Iris pigment epithelial cell (primary cell): ENCODE data around the gene RABGGTA.

ENCODE experiments used
- DNase-seq: peaks from one replicate; pipeline ENCODE4 v3.0.0-alpha.2; 2011; ENCODE audit warnings: low read depth

RABGGTA gene

GRCh38 chr14:24304019-24304387, 32.6 kb upstream of the RABGGTA start:
- DNase-seq = no peak

GRCh38 chr14:24300326-24300980, 29.1 kb upstream of the RABGGTA start:
- DNase-seq = no peak

GRCh38 chr14:24299255-24300191, 28.1 kb upstream of the RABGGTA start, which contains the start of the genes DHRS1 and NOP9:
DHRS1 (minus strand) TSS chr14:24299780; CDS start chr14:24299106, 674 bp downstream.
NOP9 (plus strand) TSS chr14:24299850; CDS start chr14:24299955, 105 bp downstream.
- peak; percentile 90 for DNase-seq

- DNase-seq = peak; percentile 77
Observed at GRCh38 chr14:24298892-24299254, 27.5 kb upstream of the RABGGTA start.

GRCh38 chr14:24297190-24297964, 26.0 kb upstream of the RABGGTA start:
- DNase-seq = no peak

- peak; percentile 94 for DNase-seq
Observed at GRCh38 chr14:24296341-24297157, 25.2 kb upstream of the RABGGTA start.

- DNase-seq = no peak
Observed at GRCh38 chr14:24293525-24293924, 22.1 kb upstream of the RABGGTA start.

- DNase-seq = no peak
Observed at GRCh38 chr14:24292118-24292807, 20.9 kb upstream of the RABGGTA start.

- DNase-seq = no peak
Observed at GRCh38 chr14:24291446-24292117, 20.2 kb upstream of the RABGGTA start.

- no peak for DNase-seq
Observed at GRCh38 chr14:24290746-24291145, 19.3 kb upstream of the RABGGTA start.

- DNase-seq = no peak
Observed at GRCh38 chr14:24289649-24290280, 18.4 kb upstream of the RABGGTA start.

- DNase-seq = no peak
Observed at GRCh38 chr14:24286996-24287395, 15.6 kb upstream of the RABGGTA start.

GRCh38 chr14:24285351-24285750, 14.0 kb upstream of the RABGGTA start:
- no peak for DNase-seq

GRCh38 chr14:24284501-24285035, 13.2 kb upstream of the RABGGTA start:
- DNase-seq = no peak

- no peak for DNase-seq
Observed at GRCh38 chr14:24283796-24284460, 12.5 kb upstream of the RABGGTA start.

- DNase-seq = no peak
Observed at GRCh38 chr14:24282736-24283135, 11.3 kb upstream of the RABGGTA start.

- DNase-seq = no peak
Observed at GRCh38 chr14:24281636-24282035, 10.2 kb upstream of the RABGGTA start.

- no peak for DNase-seq
Observed at GRCh38 chr14:24280797-24281460, 9.5 kb upstream of the RABGGTA start.
